Hematopoietic multipotent progenitor cell treated with erythropoietin and hydrocortisone succinate and interleukin-3 and kit ligand, for 15 days (in vitro differentiated cells): ENCODE data around the gene RREB1.

Source experiments
- DNase-seq: peaks from one replicate; pipeline ENCODE4 v3.0.0-alpha.2; 2015; ENCODE audit warnings: low spot score

The RREB1 gene

GRCh38 chr6:7222197-7222596, 114.4 kb downstream of the RREB1 start:
- no peak for DNase-seq

GRCh38 chr6:7224731-7225130, 117.0 kb downstream of the RREB1 start:
- DNase-seq: peak; percentile 94

- DNase-seq: no peak
These were observed 121.1 kb downstream of the RREB1 start for GRCh38 chr6:7228662-7229375.

GRCh38 chr6:7229376-7230326, 121.9 kb downstream of the RREB1 start:
- DNase-seq: no peak

- no peak for DNase-seq
These were observed 122.5 kb downstream of the RREB1 start for GRCh38 chr6:7230327-7230691.

- DNase-seq: no peak
These were observed 123.4 kb downstream of the RREB1 start for GRCh38 chr6:7230956-7231713.

GRCh38 chr6:7232351-7232750, 124.6 kb downstream of the RREB1 start:
- no peak for DNase-seq

- DNase-seq: no peak
These were observed 126.8 kb downstream of the RREB1 start for GRCh38 chr6:7234547-7234946.

GRCh38 chr6:7235712-7236305, 128.0 kb downstream of the RREB1 start:
- DNase-seq: no peak

- peak; percentile 46 for DNase-seq
These were observed 128.8 kb downstream of the RREB1 start for GRCh38 chr6:7236306-7237209.

GRCh38 chr6:7237653-7238188, 130.0 kb downstream of the RREB1 start:
- DNase-seq: no peak

GRCh38 chr6:7238526-7238899, 130.8 kb downstream of the RREB1 start:
- DNase-seq: no peak

- DNase-seq: peak; percentile 89
These were observed 131.3 kb downstream of the RREB1 start for GRCh38 chr6:7238900-7239589.

- DNase-seq: no peak
These were observed 131.8 kb downstream of the RREB1 start for GRCh38 chr6:7239590-7239948.

- no peak for DNase-seq
These were observed 132.6 kb downstream of the RREB1 start for GRCh38 chr6:7240351-7240750.

- DNase-seq: no peak
These were observed 133.4 kb downstream of the RREB1 start for GRCh38 chr6:7241160-7241559.

GRCh38 chr6:7241709-7242645, 134.2 kb downstream of the RREB1 start:
- no peak for DNase-seq

GRCh38 chr6:7242835-7243178, 135.0 kb downstream of the RREB1 start:
- DNase-seq: no peak
